Stimulated activated CD8-positive, alpha-beta memory T cell treated with anti-CD3 and anti-CD28 coated beads, Interleukin-12 subunit alpha, Interleukin-12 subunit beta, amount 100 ng/mL, for 24 hours (primary cell): ENCODE measurements around the gene ZNF888.
"Not testable (repeated sequence)": the region's sequence is repeated elsewhere in the genome, so short reads cannot be mapped to it uniquely, and the experiment has no call there.

ENCODE experiments used
- DNase-seq: peaks from one replicate; pipeline ENCODE4 v3.0.0-alpha.2; 2020; ENCODE audit errors: extremely low read depth

Gene ZNF888

DNA sequence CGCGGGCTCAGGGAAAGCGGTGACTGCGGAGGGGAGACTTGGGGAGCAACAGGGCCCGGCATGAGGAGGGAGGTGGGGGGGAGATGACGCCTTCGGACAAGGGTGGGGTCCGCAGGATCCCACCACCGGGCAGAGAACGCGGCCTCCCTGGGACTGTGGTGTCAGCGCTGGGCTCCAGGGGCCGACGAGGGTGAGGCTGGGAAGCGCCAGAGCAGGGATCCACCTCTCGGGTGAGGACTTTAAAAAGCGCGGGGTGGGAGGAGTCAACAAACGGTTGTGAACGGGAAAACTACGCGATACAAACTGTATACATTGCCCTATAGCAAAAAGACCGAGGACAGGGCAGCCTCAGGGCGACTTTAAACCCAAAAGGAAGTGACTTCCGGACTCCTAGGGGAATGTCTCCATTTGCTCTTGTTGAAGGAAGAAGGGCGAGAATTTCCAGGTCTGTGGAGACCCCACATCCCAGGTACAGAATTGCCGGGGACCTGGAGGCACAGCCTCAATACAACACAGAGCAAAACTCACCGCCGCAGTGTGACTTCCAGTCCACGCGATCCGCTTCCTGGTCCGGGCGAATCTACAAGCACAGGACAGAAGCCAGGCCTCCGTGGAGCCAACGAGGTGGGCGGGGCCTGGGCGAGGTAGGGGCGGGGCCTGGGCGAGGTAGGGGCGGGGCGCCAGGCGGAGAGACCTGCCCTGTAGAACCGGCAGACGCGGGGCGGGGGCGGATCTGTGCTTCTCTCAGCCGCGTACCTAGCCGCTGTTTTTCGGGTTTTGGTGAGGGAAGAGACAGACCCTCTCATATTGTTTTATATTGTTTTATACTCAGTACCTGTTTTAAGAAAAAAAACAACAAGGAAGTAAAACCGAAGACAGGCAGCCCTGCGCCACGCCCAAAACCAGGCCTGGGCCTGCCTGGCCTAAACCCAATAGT is at the start of gene ZNF888:
Gene ZNF888, minus strand, starts transcription at position 588 of the 937 bp plus-strand sequence. CDS start 5,555 bp downstream, outside the sequence.
- peak; percentile 57 for DNase-seq

- no peak for DNase-seq
Observed at GRCh38 chr19:52967772-52968171, 44.5 kb upstream of the ZNF888 start.

GRCh38 chr19:52963247-52963618 is 40.0 kb upstream of the ZNF888 start:
- no peak for DNase-seq

DNA sequence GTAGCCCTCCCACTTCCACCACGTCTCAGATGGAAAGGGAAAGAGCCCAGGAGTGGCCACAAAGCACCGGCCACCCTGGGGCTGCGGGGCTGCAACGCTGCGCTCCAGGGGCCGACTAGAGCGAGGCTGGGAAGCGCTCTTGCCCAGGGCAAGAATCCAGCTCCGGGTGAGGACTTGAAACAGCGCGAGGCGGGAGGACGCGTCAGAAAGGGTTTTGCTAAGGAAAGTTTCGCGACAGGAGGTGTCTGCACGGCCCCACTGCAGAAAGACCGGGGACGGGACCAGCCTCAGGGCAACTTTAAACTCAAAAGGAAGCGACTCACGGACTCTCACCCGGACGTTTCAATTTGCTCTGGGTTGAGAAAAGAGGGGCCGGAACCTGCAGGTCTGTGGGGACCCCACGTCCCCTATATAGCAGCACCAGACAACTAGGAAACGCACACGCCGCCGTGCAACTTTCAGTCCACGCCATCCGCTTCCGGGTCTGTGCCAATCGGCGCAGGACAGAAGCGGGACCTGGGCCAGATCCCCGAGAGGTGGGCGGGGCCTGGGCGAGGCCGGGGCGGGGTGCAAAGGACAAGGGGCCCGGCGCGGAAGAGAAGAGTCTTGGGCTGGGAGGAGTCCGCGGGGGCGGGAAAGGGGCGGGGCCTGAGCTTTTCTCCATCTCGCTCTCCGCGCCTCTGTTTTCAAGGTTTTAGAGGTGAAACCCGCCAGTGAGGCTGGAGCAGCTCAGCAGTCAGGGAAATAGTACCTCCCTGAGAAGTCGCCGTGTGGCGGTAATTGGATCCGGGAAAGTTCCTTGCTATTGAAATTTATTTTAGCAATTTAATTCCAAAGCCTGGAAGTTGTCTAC is 39.4 kb upstream of the ZNF888 start, which contains the start of gene ZNF816:
Gene ZNF816, minus strand, starts transcription at position 488 of the 853 bp plus-strand sequence. CDS start 6,792 bp downstream, outside the sequence.
- DNase-seq, result peak; percentile 98

DNA sequence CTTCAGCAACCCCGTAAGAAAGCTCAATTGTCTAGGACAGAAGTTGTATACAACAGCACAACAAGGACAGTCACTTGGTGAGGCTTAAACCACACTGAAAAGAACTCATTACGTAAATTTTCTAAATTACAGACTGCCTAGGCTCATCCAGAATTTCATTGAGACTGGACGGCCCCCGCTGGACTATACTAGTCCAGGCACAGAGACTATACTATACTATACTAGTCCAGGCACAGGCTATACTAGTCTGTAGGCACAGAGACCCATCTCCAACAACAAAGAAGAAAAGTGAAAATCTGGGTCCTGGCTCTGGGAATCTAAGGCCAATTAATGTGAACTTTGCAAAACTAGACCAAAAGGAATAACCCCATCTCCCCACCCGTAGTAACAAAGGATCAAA is 38.8 kb upstream of the ZNF888 start:
- DNase-seq, result no peak

GRCh38 chr19:52959613-52960295 is 36.5 kb upstream of the ZNF888 start:
- DNase-seq, result no peak

DNA sequence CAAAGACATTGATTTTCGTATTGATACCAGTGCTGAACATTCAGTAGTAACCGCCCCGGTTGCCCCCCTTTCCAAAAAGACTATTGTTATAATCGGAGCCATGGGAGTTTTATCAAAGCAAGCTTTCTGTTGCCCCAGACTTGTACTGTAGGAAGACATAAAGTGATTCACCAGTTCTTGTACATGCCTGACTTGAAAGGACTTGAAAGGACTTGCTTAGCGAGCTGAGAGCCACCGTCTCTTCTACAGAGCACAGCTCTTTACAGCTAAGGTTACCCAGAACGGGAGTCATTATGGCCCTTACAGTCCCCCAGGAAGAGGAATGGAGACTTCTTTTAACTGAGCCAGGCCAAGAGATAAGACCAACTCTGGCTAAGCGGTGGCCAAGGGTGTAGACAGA is 34.4 kb upstream of the ZNF888 start:
- no peak for DNase-seq

GRCh38 chr19:52956917-52957316 is 33.7 kb upstream of the ZNF888 start:
- no peak for DNase-seq

GRCh38 chr19:52949422-52949821 is 26.2 kb upstream of the ZNF888 start:
- no peak for DNase-seq

- no peak for DNase-seq
Observed at GRCh38 chr19:52948025-52948770, 25.0 kb upstream of the ZNF888 start.

GRCh38 chr19:52946322-52947310 is 23.4 kb upstream of the ZNF888 start:
- DNase-seq, result no peak

- DNase-seq, result no peak
Observed at GRCh38 chr19:52945652-52946321, 22.6 kb upstream of the ZNF888 start.

DNA sequence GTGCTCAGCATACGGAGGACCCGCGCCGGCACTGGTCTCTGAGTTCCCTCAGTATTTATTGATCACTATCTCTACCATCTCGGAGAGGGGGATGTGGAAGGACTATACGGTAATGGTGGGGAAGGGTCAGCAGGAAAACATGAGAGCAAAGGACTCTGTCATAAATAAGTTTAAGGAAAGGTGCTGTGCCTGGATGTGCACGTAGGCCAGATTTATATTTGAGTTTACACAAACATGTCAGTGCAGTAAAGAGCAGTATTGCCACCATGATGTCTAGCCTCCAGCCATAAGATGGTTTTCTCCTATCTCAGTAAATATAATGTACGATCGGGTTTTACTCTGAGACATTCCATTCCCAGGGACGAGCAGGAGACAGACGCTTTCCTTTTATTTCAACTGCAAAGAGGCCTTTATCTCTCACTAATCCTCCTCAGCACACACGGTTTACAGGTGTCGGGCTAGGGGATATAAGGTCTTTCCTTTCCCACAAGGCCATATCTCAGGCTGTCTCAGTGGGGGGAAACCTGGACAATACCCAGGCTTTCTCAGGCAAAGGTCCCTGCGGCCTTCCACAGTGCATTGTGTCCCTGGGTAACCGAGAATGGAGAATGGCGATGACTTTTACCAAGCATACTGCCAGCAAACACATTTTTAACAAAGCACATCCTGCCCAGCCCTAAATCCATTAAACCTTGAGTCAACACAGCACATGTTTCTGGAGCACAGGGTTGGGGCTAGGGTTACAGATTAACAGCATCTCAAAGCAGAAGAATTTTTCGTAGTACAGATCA is 21.7 kb upstream of the ZNF888 start:
- DNase-seq, result not testable (repeated sequence)

- no peak for DNase-seq
Observed at GRCh38 chr19:52943884-52944643, 20.8 kb upstream of the ZNF888 start.

GRCh38 chr19:52943134-52943883 is 20.1 kb upstream of the ZNF888 start:
- DNase-seq, result no peak

DNA sequence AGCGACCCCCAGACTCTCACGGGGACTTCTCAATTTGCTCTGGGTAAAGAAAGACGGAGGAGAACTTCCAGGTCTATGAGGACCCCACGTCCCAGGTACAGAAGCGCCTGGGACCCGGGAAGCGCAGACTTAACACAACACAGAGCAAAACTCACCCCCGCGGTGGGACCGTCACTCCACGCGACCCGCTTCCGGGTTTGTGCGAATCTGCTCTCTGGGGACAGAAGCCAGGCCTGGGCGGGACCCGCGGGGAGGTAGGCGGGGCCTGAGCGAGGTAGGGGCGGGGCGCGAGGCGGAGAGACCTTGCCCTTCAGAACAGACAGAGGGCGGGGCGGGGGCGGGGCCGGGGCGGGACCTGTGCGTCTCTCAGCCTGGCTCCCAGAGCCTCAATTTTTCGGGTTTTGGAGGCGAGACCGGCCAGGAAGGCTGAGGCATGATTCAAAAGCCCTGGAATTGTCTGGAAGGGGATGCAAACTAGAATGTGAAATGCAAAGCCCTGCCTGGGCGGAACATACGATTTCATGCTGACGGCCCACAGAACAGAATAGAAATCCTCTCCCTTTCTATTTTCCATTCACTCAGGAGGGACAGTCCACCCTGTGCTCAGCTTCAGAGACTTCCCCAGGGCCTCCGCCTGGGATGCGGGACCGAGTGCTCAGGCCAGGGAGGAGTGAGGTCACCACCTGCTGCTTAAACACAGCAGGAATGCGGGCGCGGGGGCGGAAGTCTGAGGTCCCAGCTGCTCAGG is 19.3 kb upstream of the ZNF888 start:
- DNase-seq, result peak; percentile 77
